NCI-H1417 (cell line): ENCODE data around the gene AP4M1.
A peak's percentile ranks its signal among the peaks of the same experiment; 100 is the strongest.

Experiments
- DNase-seq, 3 experiments: peaks; one replicate each; lab custom pipeline; 2025; lab: John Stamatoyannopoulos, UW

AP4M1 gene

DNA sequence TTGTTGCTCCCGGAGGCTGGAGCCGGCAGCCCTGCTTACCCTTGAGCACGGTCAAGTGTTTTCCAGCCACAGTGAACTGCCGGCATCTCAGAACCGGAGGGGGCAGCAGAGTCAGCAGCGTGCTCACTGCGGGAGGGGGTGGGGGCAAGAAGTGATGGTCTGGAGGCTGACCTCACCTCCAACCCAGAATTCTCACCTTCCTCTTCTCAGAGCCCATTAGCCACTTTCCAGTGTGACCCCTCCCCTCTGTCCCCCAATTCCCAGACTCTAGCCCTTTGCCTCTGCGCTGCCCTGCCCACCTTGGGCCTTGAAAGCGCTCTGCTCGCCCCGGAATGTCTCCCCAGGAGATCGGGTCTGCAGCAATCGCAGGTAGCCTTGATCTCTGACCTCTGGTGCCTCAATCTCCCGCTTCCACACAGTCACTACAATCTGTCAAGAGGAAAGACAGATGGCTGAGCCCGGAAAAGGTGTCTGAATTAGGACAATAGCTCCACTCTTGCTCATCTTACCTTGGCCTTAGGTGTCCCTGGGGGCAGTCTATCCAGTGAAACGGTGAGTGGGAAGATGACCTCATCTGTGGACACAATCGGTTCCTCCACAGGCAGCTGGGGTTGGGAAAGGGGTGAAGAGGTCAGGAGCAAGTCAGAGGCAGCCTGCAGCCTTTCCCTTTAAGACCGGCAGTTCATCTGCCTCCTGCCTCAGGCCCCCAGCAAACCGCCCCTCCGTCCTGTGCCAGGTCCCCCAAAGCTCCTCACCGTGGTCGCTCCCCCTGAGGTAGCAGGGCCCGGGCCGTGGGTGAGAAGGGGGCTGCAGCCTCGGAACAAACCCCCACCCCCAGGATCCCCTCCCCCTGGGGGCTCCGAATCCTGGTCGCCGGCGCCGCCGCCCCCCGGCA is 56.1 kb downstream of the AP4M1 start:
- peak in 1 of 3 experiments; percentile 55 for DNase-seq
